Left ventricle myocardium superior (tissue), 1 donor: ENCODE results near the gene TMC4. TPM values are rescaled to one million over a fixed set of nuclear protein-coding genes. Genes with fewer than 3 reads are reported as not detected.
"Not testable (repeated sequence)": the region's sequence is repeated elsewhere in the genome, so short reads cannot be mapped to it uniquely, and the experiment has no call there.

Source experiments
- ATAC-seq: fragments of 200-7000 bp; cut with Tn5 transposase; one replicate; pipeline ENCODE4 v1.9.1; 2020; ENCODE audit warnings: mild to moderate bottlenecking, moderate library complexity
- DNase-seq: peaks from one replicate; pipeline ENCODE4 v3.0.0-alpha.2; 2020
- intact Hi-C: fragments of 100-400 bp; cut with micrococcal nuclease; formaldehyde crosslinking; loops from one replicate; pipeline ENCODE4 v1.11.0; 2022
- long read RNA-seq: library from polyadenylated mRNA; unstranded; transcript quantifications from one replicate; pipeline ENCODE4 v2.0.0, GENCODE V29; 2021
- total RNA-seq: library from RNA; stranded (reverse); fragmentation: NEBNext Ultra II Directional; extraction: Animal tissue kit (Norgen Biotek cat#: 25700); gene quantifications from one replicate; pipeline ENCODE4 v1.2.1, GENCODE V29; 2021
- donor health status: DM: no; HTN: yes; CAD: no; lungs with severe emphysema.

The TMC4 gene
- total RNA-seq: 1.7 TPM
- long read RNA-seq, partial matches to known transcripts: 1 of 2 reads
- long read RNA-seq, other reads (novel, unspliced or antisense): 1 of 2 reads

GRCh38 chr19:54172471-54173358 is at the start of gene TMC4:
Gene TMC4, minus strand, starts transcription at chr19:54173160. Its CDS starts 43 bp downstream, at chr19:54173117.
- ATAC-seq (peak; percentile 67), DNase-seq (no peak)
- intact Hi-C loops: loop anchor here (10.0 kb wide), 1 partner anchor 62 kb away; no protein-coding TSS in a partner anchor

- intact Hi-C loops, DNase-seq, ATAC-seq: not testable (repeated sequence)
Observed at GRCh38 chr19:54221947-54222346, 49.0 kb upstream of the TMC4 start.

- DNase-seq, ATAC-seq, intact Hi-C loops: not testable (repeated sequence)
Observed at GRCh38 chr19:54219702-54220101, 46.7 kb upstream of the TMC4 start.

- intact Hi-C loops: no loop called here
- no peak for DNase-seq
- no peak for ATAC-seq
Observed at GRCh38 chr19:54218960-54219661, 46.2 kb upstream of the TMC4 start.

- ATAC-seq (no peak), DNase-seq (no peak)
- intact Hi-C loops: no loop called here
Observed at GRCh38 chr19:54218259-54218658, 45.3 kb upstream of the TMC4 start.

- intact Hi-C loops, ATAC-seq, DNase-seq: not testable (repeated sequence)
Observed at GRCh38 chr19:54217517-54218247, 44.7 kb upstream of the TMC4 start.

GRCh38 chr19:54216869-54217268 is 43.9 kb upstream of the TMC4 start:
- intact Hi-C loops: no loop called here
- no peak for DNase-seq
- ATAC-seq: no peak

- ATAC-seq, intact Hi-C loops, DNase-seq: not testable (repeated sequence)
Observed at GRCh38 chr19:54214734-54215133, 41.8 kb upstream of the TMC4 start.

GRCh38 chr19:54214217-54214616 is 41.3 kb upstream of the TMC4 start:
- intact Hi-C loops, ATAC-seq, DNase-seq: not testable (repeated sequence)

- DNase-seq (no peak), ATAC-seq (no peak)
- intact Hi-C loops: no loop called here
Observed at GRCh38 chr19:54211235-54211634, 38.3 kb upstream of the TMC4 start.

- intact Hi-C loops: no loop called here
- ATAC-seq (peak; percentile 70), DNase-seq (peak; percentile 84)
Observed at GRCh38 chr19:54209811-54210494, 37.0 kb upstream of the TMC4 start.

GRCh38 chr19:54209058-54209810 is 36.3 kb upstream of the TMC4 start:
- ATAC-seq (peak; percentile 9), DNase-seq (no peak)
- intact Hi-C loops: no loop called here

- ATAC-seq: no peak
- DNase-seq: no peak
- intact Hi-C loops: no loop called here
Observed at GRCh38 chr19:54208784-54209057, 35.8 kb upstream of the TMC4 start.

- peak; percentile 65 for ATAC-seq
- peak; percentile 46 for DNase-seq
- intact Hi-C loops: no loop called here
Observed at GRCh38 chr19:54207983-54208783, 35.2 kb upstream of the TMC4 start.

GRCh38 chr19:54207676-54207982 is 34.7 kb upstream of the TMC4 start:
- DNase-seq (no peak), ATAC-seq (no peak)
- intact Hi-C loops: no loop called here

- intact Hi-C loops, ATAC-seq, DNase-seq: not testable (repeated sequence)
Observed at GRCh38 chr19:54207193-54207592, 34.2 kb upstream of the TMC4 start.

- intact Hi-C loops: no loop called here
- no peak for ATAC-seq
- DNase-seq: no peak
Observed at GRCh38 chr19:54206831-54207177, 33.8 kb upstream of the TMC4 start.
